Epithelial cell of proximal tubule (primary cell): ENCODE measurements around the gene TSN. TPM values are rescaled to one million over a fixed set of nuclear protein-coding genes. Genes with fewer than 3 reads are reported as not detected.

Source experiments
- DNase-seq: peaks from one replicate; pipeline ENCODE4 v3.0.0-alpha.2; 2011; ENCODE audit warnings: low read depth
- H3K4me3 ChIP-seq: 2 replicates; pipeline ENCODE4 v1.5.1; 2011; ENCODE audit warnings: low read depth, mild to moderate bottlenecking, low read length
- total RNA-seq: library from RNA; depleted of rRNA; stranded (reverse); fragments of >200 nt; gene quantifications from 2 replicates; pipeline ENCODE4 v1.2.3, GENCODE V29; 2015
- TF ChIP-seq, protein P1 (sequence below): conservative IDR thresholded peaks from 2 replicates; pipeline ENCODE4 v1.5.1; 2012; ENCODE audit warnings: low read depth, mild to moderate bottlenecking, low read length

The TSN gene
- total RNA-seq, 1 donor from 2014 or later, result 60.1 TPM

DNA sequence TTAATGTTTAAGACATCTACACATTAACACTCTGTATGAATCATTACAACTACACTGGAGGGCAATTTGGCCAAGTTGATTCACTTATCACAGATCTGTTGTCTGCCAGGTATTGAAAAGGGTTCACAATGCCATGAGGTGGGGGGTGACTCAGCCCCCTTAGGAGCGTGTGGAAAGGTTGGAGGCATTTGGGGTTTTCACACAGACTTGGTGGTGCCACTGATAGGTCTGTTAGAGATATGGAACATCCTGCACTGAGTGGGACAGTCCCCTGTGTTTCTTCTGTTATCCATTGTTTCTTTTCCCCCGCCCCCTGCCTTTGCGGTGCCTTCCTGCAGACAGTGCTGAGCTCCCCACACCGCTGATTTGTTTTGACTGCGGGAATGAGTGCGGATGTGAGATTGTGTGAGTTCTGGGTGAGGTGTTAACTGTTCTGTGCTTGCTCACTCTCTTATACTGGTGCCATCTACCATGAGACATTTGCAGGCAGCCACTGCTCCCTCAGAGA is 9.3 kb upstream of the TSN start:
- TF ChIP-seq, protein P1, sequence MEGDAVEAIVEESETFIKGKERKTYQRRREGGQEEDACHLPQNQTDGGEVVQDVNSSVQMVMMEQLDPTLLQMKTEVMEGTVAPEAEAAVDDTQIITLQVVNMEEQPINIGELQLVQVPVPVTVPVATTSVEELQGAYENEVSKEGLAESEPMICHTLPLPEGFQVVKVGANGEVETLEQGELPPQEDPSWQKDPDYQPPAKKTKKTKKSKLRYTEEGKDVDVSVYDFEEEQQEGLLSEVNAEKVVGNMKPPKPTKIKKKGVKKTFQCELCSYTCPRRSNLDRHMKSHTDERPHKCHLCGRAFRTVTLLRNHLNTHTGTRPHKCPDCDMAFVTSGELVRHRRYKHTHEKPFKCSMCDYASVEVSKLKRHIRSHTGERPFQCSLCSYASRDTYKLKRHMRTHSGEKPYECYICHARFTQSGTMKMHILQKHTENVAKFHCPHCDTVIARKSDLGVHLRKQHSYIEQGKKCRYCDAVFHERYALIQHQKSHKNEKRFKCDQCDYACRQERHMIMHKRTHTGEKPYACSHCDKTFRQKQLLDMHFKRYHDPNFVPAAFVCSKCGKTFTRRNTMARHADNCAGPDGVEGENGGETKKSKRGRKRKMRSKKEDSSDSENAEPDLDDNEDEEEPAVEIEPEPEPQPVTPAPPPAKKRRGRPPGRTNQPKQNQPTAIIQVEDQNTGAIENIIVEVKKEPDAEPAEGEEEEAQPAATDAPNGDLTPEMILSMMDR, result no peak
- DNase-seq, result peak; percentile 55

GRCh38 chr2:121748202-121748601 is 7.2 kb upstream of the TSN start:
- no peak overlapping the region for H3K4me3 ChIP-seq
- TF ChIP-seq, protein P1, result peak; percentile 43
- no peak for DNase-seq

More for the DNA sequence above, 9.3 kb upstream of the TSN start:
- no peak overlapping the region for H3K4me3 ChIP-seq

GRCh38 chr2:121754851-121755236 is 607 bp upstream of the TSN start:
- no peak for DNase-seq
- H3K4me3 ChIP-seq, result peak overlapping the region; percentile 95
- TF ChIP-seq, protein P1, result no peak

GRCh38 chr2:121764681-121765228 is 9.3 kb downstream of the TSN start:
- DNase-seq, result no peak
- no peak overlapping the region for H3K4me3 ChIP-seq
- TF ChIP-seq, protein P1, result no peak

DNA sequence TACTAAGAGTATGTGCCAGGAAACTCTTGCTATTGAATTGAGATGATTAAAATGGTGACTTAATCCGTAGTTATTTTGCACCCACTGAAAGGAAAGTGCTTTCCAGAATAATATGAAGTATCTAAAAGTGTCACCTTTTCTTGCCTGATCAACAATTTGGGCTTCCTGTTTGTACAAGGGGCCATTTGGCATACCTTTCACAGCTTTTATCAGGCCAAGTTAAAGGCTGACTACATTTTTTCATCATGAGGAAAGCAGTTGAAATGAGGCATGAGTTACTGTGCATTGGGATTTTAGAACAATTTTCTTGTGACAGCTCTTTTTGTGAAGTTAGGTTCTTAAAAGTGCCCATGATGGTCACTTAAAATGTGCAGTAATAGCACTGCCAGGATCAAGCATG is 11.2 kb downstream of the TSN start:
- no peak for DNase-seq
- no peak overlapping the region for H3K4me3 ChIP-seq
- TF ChIP-seq, protein P1, result no peak

- no peak overlapping the region for H3K4me3 ChIP-seq
Observed at GRCh38 chr2:121768143-121768755, 12.8 kb downstream of the TSN start.

More at GRCh38 chr2:121768143-121768755, 12.8 kb downstream of the TSN start:
- TF ChIP-seq, protein P1, result no peak
- DNase-seq, result no peak
